Fibroblast of mammary gland (primary cell): ENCODE data around the gene NPTX1.

ENCODE experiments used
- DNase-seq: peaks from one replicate; pipeline ENCODE4 v3.0.0-alpha.2; 2010; ENCODE audit warnings: low read depth
- H3K4me3 ChIP-seq: 2 replicates; pipeline ENCODE4 v1.5.1; 2011; ENCODE audit warnings: low read depth, mild to moderate bottlenecking, low read length, moderate library complexity; ENCODE audit not compliant: control insufficient read depth
- TF ChIP-seq, protein P1 (sequence below): conservative IDR thresholded peaks from 2 replicates; pipeline ENCODE4 v1.5.1; 2011; ENCODE audit warnings: low read depth, low read length, inconsistent platforms; ENCODE audit not compliant: control insufficient read depth, insufficient read depth

The NPTX1 gene

DNA sequence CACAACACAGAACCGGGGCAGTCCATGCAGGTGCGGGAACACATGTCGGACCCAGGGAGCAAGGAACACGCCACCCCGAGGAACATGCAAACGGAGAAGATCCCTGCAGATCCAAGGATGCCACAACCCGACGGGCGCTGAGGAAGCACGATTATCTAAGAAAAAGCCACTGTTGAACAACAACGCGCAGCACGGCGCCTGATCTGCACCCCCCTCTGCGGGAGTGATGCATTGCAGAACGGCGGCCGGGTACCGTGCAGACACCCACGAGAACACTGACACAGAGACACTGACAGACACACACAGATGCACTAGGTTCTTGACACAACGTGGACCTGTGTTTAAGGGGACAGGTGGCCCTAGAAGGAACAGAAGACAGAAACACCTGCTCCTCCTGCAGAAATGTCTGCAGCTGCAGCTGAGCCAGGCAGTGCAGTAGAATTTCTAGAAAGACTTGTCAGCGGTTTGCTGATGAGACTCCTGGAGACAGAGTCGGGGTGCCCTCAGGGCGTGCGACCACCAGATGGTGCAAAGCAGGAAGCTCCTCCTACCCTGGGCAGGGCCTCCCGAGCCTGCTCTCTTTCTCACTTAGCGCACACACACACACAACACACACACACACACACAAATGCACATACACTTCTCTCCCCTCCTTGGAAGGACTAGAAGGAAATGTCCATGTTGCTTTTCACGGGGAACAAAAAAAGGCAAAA, 7.5 kb downstream of the NPTX1 start:
- TF ChIP-seq, protein P1, sequence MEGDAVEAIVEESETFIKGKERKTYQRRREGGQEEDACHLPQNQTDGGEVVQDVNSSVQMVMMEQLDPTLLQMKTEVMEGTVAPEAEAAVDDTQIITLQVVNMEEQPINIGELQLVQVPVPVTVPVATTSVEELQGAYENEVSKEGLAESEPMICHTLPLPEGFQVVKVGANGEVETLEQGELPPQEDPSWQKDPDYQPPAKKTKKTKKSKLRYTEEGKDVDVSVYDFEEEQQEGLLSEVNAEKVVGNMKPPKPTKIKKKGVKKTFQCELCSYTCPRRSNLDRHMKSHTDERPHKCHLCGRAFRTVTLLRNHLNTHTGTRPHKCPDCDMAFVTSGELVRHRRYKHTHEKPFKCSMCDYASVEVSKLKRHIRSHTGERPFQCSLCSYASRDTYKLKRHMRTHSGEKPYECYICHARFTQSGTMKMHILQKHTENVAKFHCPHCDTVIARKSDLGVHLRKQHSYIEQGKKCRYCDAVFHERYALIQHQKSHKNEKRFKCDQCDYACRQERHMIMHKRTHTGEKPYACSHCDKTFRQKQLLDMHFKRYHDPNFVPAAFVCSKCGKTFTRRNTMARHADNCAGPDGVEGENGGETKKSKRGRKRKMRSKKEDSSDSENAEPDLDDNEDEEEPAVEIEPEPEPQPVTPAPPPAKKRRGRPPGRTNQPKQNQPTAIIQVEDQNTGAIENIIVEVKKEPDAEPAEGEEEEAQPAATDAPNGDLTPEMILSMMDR: no peak
- no peak for DNase-seq
- H3K4me3 ChIP-seq: no peak overlapping the region

DNA sequence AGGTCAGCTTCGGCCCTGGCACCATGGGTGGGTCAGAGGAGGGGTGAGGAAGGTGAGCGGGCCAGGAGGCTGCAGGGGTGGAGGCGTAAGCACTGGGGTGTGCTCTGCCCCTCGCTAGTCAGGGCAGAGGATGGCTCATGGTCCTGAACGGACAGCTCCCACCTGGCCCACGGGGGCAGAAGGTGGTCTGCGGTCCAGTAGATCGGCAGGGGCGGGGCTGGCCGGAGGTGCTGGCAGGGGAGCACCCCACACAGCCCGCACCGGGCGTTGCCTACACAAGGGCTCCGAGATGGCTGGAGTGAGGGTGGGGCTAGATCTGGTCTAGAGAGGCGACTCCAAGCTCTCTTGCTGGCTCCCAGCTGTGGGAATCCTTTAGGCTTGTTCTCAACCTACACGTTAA, 8.2 kb downstream of the NPTX1 start:
- no peak for DNase-seq
- TF ChIP-seq, protein P1: no peak
- H3K4me3 ChIP-seq: no peak overlapping the region

DNA sequence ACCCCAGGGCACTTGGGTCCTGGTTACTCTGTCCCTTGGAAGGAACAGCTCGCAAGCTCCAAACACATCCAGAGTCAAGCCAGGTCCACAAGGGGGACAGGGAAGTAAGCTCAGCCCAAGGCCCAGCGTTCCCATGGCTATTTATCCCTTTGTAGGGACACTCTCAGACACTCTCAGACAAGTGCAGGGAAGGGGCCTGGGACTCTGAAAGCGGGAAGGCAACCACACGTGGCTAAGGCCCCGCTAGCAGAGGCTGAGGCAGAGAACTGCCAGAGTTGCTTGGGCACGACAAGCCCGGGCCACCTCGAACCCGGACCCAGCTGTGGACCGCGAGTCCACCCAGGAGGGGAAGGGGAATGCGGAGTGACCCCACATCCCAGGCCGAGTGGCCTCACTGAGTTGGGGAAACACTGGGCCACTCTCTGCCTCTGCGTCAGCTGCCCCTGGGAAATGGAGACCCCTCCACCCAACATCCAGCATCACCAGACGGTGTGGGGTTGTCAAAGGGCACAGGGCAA, 10.2 kb downstream of the NPTX1 start:
- no peak for DNase-seq
- no peak overlapping the region for H3K4me3 ChIP-seq
- TF ChIP-seq, protein P1: no peak

DNA sequence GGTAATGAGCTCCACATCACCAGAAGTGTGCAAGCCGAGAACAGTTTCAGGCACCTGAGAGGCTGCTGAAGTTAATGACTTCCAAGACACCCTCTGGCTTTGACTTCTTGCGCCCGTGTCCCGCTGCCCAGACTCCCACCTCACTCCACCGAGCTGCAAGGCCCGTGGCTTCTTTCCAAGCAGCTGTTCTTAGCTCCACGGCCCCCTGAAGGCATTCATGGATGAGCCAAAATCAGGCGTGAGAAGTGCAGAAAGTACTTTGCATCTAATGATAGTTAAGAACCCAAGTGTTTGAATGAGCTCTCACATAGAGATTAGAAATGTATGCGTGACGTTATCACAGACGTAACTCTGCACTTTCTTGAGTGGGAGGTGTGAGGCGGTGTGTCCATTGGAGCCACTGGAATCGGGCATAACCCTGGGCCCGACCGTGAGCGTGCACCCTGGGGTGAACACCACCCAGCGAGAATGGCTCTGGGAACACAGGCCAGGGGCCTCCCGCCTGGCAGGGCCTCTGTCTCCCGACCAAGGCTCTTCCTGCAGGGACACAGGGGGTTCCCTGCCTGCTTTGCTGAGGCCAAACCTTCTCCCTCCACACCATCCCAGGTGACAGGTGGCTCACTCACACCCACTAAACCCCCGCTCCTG, 11.0 kb downstream of the NPTX1 start:
- TF ChIP-seq, protein P1: no peak
- H3K4me3 ChIP-seq: no peak overlapping the region
- DNase-seq: no peak

DNA sequence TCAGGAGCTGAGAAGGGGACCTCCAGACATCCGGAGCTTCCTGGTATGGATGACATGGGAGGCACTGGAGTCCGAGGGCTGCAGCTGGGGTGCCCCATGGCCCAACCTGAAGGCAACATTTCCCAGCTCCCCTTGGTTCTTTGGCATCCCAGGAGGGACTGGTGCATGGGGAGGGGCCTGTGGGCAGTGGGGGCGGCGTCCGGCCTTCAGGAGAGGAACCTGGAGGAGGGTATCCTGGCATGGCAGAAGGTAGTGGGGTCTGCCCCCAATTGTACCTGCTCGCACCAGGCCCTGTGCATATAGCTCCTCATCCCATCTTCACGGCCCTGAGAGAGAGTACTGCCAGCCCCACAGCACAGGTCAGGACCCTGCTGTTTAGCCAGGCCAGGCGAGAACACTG, 11.9 kb downstream of the NPTX1 start:
- no peak for DNase-seq
- TF ChIP-seq, protein P1: no peak

DNA sequence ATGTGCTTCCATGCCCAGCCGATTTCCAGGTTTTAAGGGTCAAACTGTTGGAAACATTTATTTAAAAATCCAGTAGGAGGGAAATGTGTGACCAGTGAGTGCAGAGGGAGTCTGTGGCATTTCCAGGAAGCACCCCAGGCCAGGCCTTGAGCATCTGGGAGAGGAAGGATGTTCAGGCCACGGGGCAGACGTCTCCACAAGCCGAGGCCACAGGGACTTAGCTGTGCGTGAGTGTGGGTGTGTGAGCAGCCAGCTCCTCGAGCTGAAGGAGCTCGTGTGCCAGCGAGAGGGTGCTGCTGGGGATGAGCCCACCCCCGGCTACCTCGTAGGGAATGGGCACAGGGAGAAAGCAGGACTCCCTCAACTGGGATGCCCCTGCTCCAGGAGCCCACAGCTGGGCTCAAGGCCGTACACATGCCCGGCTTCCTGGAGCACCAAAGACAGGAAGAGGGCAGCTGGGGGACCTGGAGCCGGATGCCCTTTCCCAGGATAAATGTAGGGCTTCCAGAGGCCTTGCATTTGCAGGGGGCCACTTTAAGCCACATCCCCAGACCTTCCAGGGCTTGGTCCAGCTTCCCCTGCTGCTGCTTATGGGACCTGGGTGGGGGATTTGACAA, 12.5 kb downstream of the NPTX1 start:
- TF ChIP-seq, protein P1: no peak
- DNase-seq: no peak
- H3K4me3 ChIP-seq: no peak overlapping the region

More for the DNA sequence above, 11.9 kb downstream of the NPTX1 start:
- no peak overlapping the region for H3K4me3 ChIP-seq
